GM12878 (cell line): ENCODE results near the gene LIMCH1. TPM values are rescaled to one million over a fixed set of nuclear protein-coding genes. Genes with fewer than 3 reads are reported as not detected.

Experiments used
- ATAC-seq: fragments of 200-7000 bp; cut with Tn5 transposase; 3 replicates; pipeline ENCODE4 v1.9.1; 2020; ENCODE audit warnings: mild to moderate bottlenecking, moderate library complexity
- BruUV-seq: library from RNA; stranded (reverse); fragments of 400-500 nt; replicated peaks from 2 replicates; lab custom pipeline; 2021; lab: Mats Ljungman, UMichigan
- CTCF ChIA-PET: fragments of 300-600 bp; sonication (Branson Sonifier 250); formaldehyde crosslinking; extraction: SDS; loops from one replicate; lab custom pipeline; 2021; ENCODE audit warnings: inconsistent platforms; lab: Yijun Ruan, JAX
- POLR2A ChIA-PET: fragments of 350-600 bp; formaldehyde crosslinking; extraction: SDS; loops from one replicate; lab custom pipeline; 2021; ENCODE audit warnings: inconsistent platforms; lab: Charles Lee
- RAD21 ChIA-PET: fragments of 300-600 bp; sonication (Branson Sonifier 250); formaldehyde crosslinking; loops from one replicate; lab custom pipeline; 2023; ENCODE audit warnings: antibody characterized with exemption; ENCODE audit not compliant: unreplicated experiment; lab: Charles Lee
- SMC1A ChIA-PET: fragments of 300-600 bp; sonication (Branson Sonifier 250); formaldehyde crosslinking; loops from one replicate; lab custom pipeline; 2023; ENCODE audit not compliant: unreplicated experiment, uncharacterized antibody; lab: Charles Lee
- DNase-seq: peaks from one replicate; pipeline ENCODE4 v3.0.0-alpha.2; 2011; ENCODE audit warnings: low read depth, low spot score
- FAIRE-seq: peaks from 3 replicates; lab custom pipeline; 2011; peaks lifted over from hg19 to GRCh38; lab: Jason Lieb, UNC
- H2AFZ ChIP-seq: 2 replicates; pipeline ENCODE4 v1.6.0; 2011; ENCODE audit warnings: low read depth, low read length, control low read depth; ENCODE audit not compliant: control insufficient read depth
- H3K27ac ChIP-seq: 2 replicates; pipeline ENCODE4 v1.5.1; 2011; ENCODE audit warnings: control low read depth; ENCODE audit not compliant: control insufficient read depth, insufficient read depth
- H3K27me3 ChIP-seq, 2 experiments: replicated peaks in 1 of 2; 2 replicates each; pipeline versions ENCODE4 v1.6.0 to v1.6.1; 2011; ENCODE audit warnings: low read length in 1 of 2; ENCODE audit not compliant: control insufficient read depth in 2 of 2, insufficient read depth in 2 of 2
- H3K36me3 ChIP-seq, 2 experiments: 2 replicates each; pipeline ENCODE4 v1.5.1; 2011; ENCODE audit warnings: low read length in 1 of 2; ENCODE audit not compliant: control insufficient read depth in 2 of 2, insufficient read depth in 2 of 2
- H3K4me1 ChIP-seq: 2 replicates; pipeline ENCODE4 v1.6.1; 2011; ENCODE audit warnings: mild to moderate bottlenecking, low read length, moderate library complexity, mixed read lengths; ENCODE audit not compliant: control insufficient read depth, insufficient read depth
- H3K4me2 ChIP-seq: 2 replicates; pipeline ENCODE4 v1.6.0; 2011; ENCODE audit warnings: control low read depth; ENCODE audit not compliant: control insufficient read depth, insufficient read depth
- H3K4me3 ChIP-seq: fragments of 200-600 bp; sonication (generic); 2 replicates; pipeline ENCODE4 v1.5.1; 2016
- H3K79me2 ChIP-seq: 2 replicates; pipeline ENCODE4 v1.6.0; 2011; ENCODE audit warnings: low read length; ENCODE audit not compliant: control insufficient read depth, insufficient read depth
- H3K9ac ChIP-seq: 2 replicates; pipeline ENCODE4 v1.8.0; 2011; ENCODE audit warnings: low read length, control low read depth, mixed read lengths; ENCODE audit not compliant: control insufficient read depth, insufficient read depth
- H3K9me3 ChIP-seq: replicated peaks from 3 replicates; pipeline ENCODE4 v1.5.1; 2011; ENCODE audit warnings: mild to moderate bottlenecking, low read length; ENCODE audit not compliant: control insufficient read depth, insufficient read depth
- H4K20me1 ChIP-seq: 2 replicates; pipeline ENCODE4 v1.6.0; 2011; ENCODE audit not compliant: control insufficient read depth, insufficient read depth
- BACH1 ChIP-seq: fragments of 450-650 bp; IDR thresholded peaks from 2 replicates; pipeline ENCODE4 v1.6.1; 2017; ENCODE audit warnings: mild to moderate bottlenecking, borderline replicate concordance
- HCFC1 ChIP-seq: fragments of 150-350 bp; IDR thresholded peaks from 2 replicates; pipeline ENCODE4 v1.6.1; 2014; ENCODE audit warnings: low read length
- WGBS: methylation state at CpG from one replicate; pipeline ENCODE4 v1.1.6; 2016; ENCODE audit warnings: low lambda C conversion rate; ENCODE audit not compliant: insufficient replicate concordance, insufficient coverage; ENCODE audit errors: missing lambda C conversion rate; 5-methylcytosine and 5-hydroxymethylcytosine counted together
- in situ Hi-C: fragments of 300-500 bp; cut with MboI; formaldehyde crosslinking; loops from 9 replicates; pipeline ENCODE4 v1.14.3; 2018; ENCODE audit warnings: mixed read lengths
- intact Hi-C: fragments of 100-400 bp; cut with micrococcal nuclease; formaldehyde crosslinking; loops from one replicate; pipeline ENCODE4 v1.14.2; 2022; ENCODE audit not compliant: unreplicated experiment
- polyA plus RNA-seq, 11 experiments: library from polyadenylated mRNA; depleted of rRNA in 4 of 11; unstranded in 6 of 11; stranded (reverse) in 5 of 11; fragments of >200 nt; fragmentation: Nextera tagmentation in 4 of 11; fragmentation: Illumina TruSeq in 1 of 11; extraction: Ambion mirVana in 4 of 11; extraction: Trizol in 1 of 11; gene quantifications; 1 replicate in 1 of 11; 2 replicates in 10 of 11; pipeline versions ENCODE4 v1.2.1 to v1.2.3, GENCODE V29; 2011 to 2016; ENCODE audit warnings: inconsistent platforms in 2 of 11, missing spikeins in 2 of 11, low read depth in 1 of 11
- total RNA-seq, 4 experiments: library from RNA; depleted of rRNA in 3 of 4; stranded (reverse); fragments of >200 nt in 3 of 4; fragmentation: Illumina TruSeq in 1 of 4; extraction: Trizol in 1 of 4; gene quantifications; 2 replicates each; pipeline versions ENCODE4 v1.2.1 to v1.2.3, GENCODE V29; 2013 to 2021
- TF ChIP-seq, protein P1 (sequence below): IDR thresholded peaks from 2 replicates; pipeline ENCODE4 v1.6.1; 2012; ENCODE audit warnings: improper control_type of control experiment, low read depth, low read length; ENCODE audit not compliant: insufficient replicate concordance
- TF ChIP-seq, protein P2 (sequence below): fragments of 450-650 bp; IDR thresholded peaks from 2 replicates; pipeline ENCODE4 v1.6.1; 2016; ENCODE audit warnings: mild to moderate bottlenecking

Gene LIMCH1
- total and polyA plus RNA-seq, 10 of the 15 experiments (the other 5 are each of a cell fraction or from before 2014, with no cell fraction given): 0.07 to 0.15 TPM; not detected in 8

DNA sequence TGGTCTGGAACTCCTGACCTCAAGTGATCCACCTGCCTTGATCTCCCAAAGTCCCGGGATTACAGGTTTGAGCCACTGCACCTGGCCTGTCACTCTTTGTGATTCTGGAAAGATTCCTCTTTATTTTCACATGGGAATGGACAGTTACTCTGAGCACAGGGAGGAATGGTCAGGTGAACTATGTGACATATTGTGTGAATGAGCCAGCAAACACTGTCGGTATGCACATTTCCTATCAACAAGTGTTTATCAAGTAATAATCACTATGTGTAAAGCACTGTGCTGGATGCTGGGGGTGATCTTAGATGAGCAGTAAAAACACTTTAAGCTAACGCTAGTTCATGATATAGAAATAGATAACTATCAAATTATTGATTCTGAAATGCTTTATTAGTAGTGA is 97.5 kb downstream of the LIMCH1 start:
- BruUV-seq: no TSS peak
- Histone ChIP-seq H3K27ac (no peak overlapping the region), H3K36me3 (no peaks in the 10 kb centered on the region), H3K9me3 (no peaks in the 10 kb centered on the region), H2AFZ (no peak overlapping the region), H3K4me2 (no peak overlapping the region), H3K27me3 (peaks cover 0 to 2% of the 10 kb centered on the region in 2 experiments; a peak in 3 of 4 replicates), H4K20me1 (no peaks in the 10 kb centered on the region), H3K79me2 (no peaks in the 10 kb centered on the region), H3K4me1 (no peaks in the 10 kb centered on the region), H3K9ac (no peak overlapping the region), H3K4me3 (no peak overlapping the region)
- DNase-seq: no peak
- in situ Hi-C loops: no loop called here
- whole genome bisulfite sequencing: 58% methylated on average over 3 of the region's 3 CpGs
- ATAC-seq: no peak
- ChIA-PET POLR2A (interaction anchor here (0.6 kb wide), 1 partner anchor 316 kb away, joined by 4 read pairs; no protein-coding TSS in a partner anchor), SMC1A (no interaction called here), CTCF (no interaction called here), RAD21 (no interaction called here)
- TF ChIP-seq, protein P1, sequence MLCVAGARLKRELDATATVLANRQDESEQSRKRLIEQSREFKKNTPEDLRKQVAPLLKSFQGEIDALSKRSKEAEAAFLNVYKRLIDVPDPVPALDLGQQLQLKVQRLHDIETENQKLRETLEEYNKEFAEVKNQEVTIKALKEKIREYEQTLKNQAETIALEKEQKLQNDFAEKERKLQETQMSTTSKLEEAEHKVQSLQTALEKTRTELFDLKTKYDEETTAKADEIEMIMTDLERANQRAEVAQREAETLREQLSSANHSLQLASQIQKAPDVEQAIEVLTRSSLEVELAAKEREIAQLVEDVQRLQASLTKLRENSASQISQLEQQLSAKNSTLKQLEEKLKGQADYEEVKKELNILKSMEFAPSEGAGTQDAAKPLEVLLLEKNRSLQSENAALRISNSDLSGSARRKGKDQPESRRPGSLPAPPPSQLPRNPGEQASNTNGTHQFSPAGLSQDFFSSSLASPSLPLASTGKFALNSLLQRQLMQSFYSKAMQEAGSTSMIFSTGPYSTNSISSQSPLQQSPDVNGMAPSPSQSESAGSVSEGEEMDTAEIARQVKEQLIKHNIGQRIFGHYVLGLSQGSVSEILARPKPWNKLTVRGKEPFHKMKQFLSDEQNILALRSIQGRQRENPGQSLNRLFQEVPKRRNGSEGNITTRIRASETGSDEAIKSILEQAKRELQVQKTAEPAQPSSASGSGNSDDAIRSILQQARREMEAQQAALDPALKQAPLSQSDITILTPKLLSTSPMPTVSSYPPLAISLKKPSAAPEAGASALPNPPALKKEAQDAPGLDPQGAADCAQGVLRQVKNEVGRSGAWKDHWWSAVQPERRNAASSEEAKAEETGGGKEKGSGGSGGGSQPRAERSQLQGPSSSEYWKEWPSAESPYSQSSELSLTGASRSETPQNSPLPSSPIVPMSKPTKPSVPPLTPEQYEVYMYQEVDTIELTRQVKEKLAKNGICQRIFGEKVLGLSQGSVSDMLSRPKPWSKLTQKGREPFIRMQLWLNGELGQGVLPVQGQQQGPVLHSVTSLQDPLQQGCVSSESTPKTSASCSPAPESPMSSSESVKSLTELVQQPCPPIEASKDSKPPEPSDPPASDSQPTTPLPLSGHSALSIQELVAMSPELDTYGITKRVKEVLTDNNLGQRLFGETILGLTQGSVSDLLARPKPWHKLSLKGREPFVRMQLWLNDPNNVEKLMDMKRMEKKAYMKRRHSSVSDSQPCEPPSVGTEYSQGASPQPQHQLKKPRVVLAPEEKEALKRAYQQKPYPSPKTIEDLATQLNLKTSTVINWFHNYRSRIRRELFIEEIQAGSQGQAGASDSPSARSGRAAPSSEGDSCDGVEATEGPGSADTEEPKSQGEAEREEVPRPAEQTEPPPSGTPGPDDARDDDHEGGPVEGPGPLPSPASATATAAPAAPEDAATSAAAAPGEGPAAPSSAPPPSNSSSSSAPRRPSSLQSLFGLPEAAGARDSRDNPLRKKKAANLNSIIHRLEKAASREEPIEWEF: no peak
- TF ChIP-seq HCFC1 (no peak), BACH1 (no peak)
- TF ChIP-seq, protein P2, sequence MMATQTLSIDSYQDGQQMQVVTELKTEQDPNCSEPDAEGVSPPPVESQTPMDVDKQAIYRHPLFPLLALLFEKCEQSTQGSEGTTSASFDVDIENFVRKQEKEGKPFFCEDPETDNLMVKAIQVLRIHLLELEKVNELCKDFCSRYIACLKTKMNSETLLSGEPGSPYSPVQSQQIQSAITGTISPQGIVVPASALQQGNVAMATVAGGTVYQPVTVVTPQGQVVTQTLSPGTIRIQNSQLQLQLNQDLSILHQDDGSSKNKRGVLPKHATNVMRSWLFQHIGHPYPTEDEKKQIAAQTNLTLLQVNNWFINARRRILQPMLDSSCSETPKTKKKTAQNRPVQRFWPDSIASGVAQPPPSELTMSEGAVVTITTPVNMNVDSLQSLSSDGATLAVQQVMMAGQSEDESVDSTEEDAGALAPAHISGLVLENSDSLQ: no peak
- intact Hi-C loops: no loop called here
- FAIRE-seq: no peak
